Astrocyte (in vitro differentiated cells and primary cell): Measurements from ENCODE around the gene SYNRG.
"Not testable (repeated sequence)": the region's sequence is repeated elsewhere in the genome, so short reads cannot be mapped to it uniquely, and the experiment has no call there.

Experiments
- CTCF ChIP-seq: IDR thresholded peaks from 2 replicates; pipeline ENCODE4 v1.5.1; 2011; ENCODE audit warnings: low read depth, mild to moderate bottlenecking, inconsistent platforms, low read length, moderate library complexity; ENCODE audit not compliant: insufficient read depth
- EZH2 ChIP-seq: IDR thresholded peaks from 2 replicates; pipeline ENCODE4 v1.6.1; 2012; ENCODE audit warnings: mild to moderate bottlenecking, low read length, inconsistent platforms; ENCODE audit not compliant: insufficient read depth

GRCh38 chr17:37610041-37610420 lies 813 bp upstream of the SYNRG start:
- not testable (repeated sequence) for TF ChIP-seq CTCF, EZH2
